Left lung (tissue), 10 donors: ENCODE data around the gene FBXO15. TPM values are rescaled to one million over a fixed set of nuclear protein-coding genes. Genes with fewer than 3 reads are reported as not detected.

Experiments used
- ATAC-seq: fragments of 200-7000 bp; cut with Tn5 transposase; one replicate; pipeline ENCODE4 v1.9.1; 2020; ENCODE audit warnings: moderate library complexity
- DNase-seq, 4 donors: peaks; one replicate each; pipeline ENCODE4 v3.0.0-alpha.2; 2013 to 2020
- H3K27ac ChIP-seq, 2 donors: fragments of 200-600 bp; sonication (generic) in 1 of 2; one replicate each; pipeline versions ENCODE4 v1.5.0 to v1.8.0; 2020 to 2021
- H3K27me3 ChIP-seq, 2 donors: fragments of 200-600 bp; sonication (generic) in 1 of 2; one replicate each; pipeline versions ENCODE4 v1.5.0 to v1.8.0; 2020 to 2021
- H3K36me3 ChIP-seq, 2 donors: fragments of 200-600 bp; sonication (generic) in 1 of 2; one replicate each; pipeline versions ENCODE4 v1.5.0 to v1.8.0; 2020 to 2021
- H3K4me1 ChIP-seq, 2 donors: fragments of 200-600 bp; one replicate each; pipeline ENCODE4 v1.8.0; 2021
- H3K4me3 ChIP-seq, 2 donors: fragments of 200-600 bp; sonication (generic) in 1 of 2; one replicate each; pipeline versions ENCODE4 v1.5.0 to v1.8.0; 2020 to 2021; ENCODE audit warnings: mild to moderate bottlenecking in 1 of 2
- H3K9me3 ChIP-seq, 2 donors: fragments of 200-600 bp; sonication (generic) in 1 of 2; one replicate each; pipeline versions ENCODE4 v1.5.0 to v1.8.0; 2020 to 2021
- intact Hi-C, 2 donors: fragments of 100-400 bp; cut with DNase I; formaldehyde crosslinking; loops; one replicate each; pipeline versions ENCODE4 v1.11.2 to v1.14.2; 2022
- polyA plus RNA-seq, 6 donors: library from polyadenylated mRNA; unstranded; fragments of 120-200 nt; gene quantifications; one replicate each; pipeline ENCODE4 v1.2.1, GENCODE V29; 2013; ENCODE audit not compliant: insufficient read length in 6 of 6
- total RNA-seq, 2 donors: library from RNA; stranded (reverse); fragmentation: NEBNext Ultra II Directional; extraction: Animal tissue kit (Norgen Biotek cat#: 25700); gene quantifications; one replicate each; pipeline ENCODE4 v1.2.1, GENCODE V29; 2021
- TF ChIP-seq, protein P1 (sequence below), 2 donors: fragments of 200-600 bp; sonication (generic) in 1 of 2; IDR thresholded peaks; one replicate each; pipeline versions ENCODE4 v1.5.0 to v1.8.0; 2021; ENCODE audit warnings: antibody characterized with exemption in 2 of 2
- donor health status: DM: no; HTN: yes; CAD: no.
- donor health status: DM: no; HTN: no; CAD: no.

FBXO15 gene
- total and polyA plus RNA-seq, 8 donors = 1.1 to 5.0 (median 2.8) TPM

GRCh38 chr18:74182335-74182734, 34.7 kb upstream of the FBXO15 start:
- H3K36me3 ChIP-seq = no peaks in the 10 kb centered on the region
- H3K4me1 ChIP-seq = no peaks in the 10 kb centered on the region
- DNase-seq (peak in 1 of 4 donors; percentile 60), ATAC-seq (no peak)
- TF ChIP-seq, protein P1, sequence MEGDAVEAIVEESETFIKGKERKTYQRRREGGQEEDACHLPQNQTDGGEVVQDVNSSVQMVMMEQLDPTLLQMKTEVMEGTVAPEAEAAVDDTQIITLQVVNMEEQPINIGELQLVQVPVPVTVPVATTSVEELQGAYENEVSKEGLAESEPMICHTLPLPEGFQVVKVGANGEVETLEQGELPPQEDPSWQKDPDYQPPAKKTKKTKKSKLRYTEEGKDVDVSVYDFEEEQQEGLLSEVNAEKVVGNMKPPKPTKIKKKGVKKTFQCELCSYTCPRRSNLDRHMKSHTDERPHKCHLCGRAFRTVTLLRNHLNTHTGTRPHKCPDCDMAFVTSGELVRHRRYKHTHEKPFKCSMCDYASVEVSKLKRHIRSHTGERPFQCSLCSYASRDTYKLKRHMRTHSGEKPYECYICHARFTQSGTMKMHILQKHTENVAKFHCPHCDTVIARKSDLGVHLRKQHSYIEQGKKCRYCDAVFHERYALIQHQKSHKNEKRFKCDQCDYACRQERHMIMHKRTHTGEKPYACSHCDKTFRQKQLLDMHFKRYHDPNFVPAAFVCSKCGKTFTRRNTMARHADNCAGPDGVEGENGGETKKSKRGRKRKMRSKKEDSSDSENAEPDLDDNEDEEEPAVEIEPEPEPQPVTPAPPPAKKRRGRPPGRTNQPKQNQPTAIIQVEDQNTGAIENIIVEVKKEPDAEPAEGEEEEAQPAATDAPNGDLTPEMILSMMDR (IDR thresholded peaks at IDR 0.05) = no peak
- H3K9me3 ChIP-seq = no peaks in the 10 kb centered on the region
- H3K4me3 ChIP-seq = no peak overlapping the region
- intact Hi-C loops = no loop called here
- peaks cover 0 to 16% of the 10 kb centered on the region in 2 donors for H3K27me3 ChIP-seq
- H3K27ac ChIP-seq = no peak overlapping the region

GRCh38 chr18:74179623-74180199, 32.1 kb upstream of the FBXO15 start:
- TF ChIP-seq, protein P1 (IDR thresholded peaks at IDR 0.05) = no peak
- DNase-seq (no peak), ATAC-seq (peak; percentile 25)
- H3K27me3 ChIP-seq = peaks cover 0 to 35% of the 10 kb centered on the region in 2 donors
- H3K4me3 ChIP-seq = no peak overlapping the region
- H3K9me3 ChIP-seq = no peaks in the 10 kb centered on the region
- intact Hi-C loops = no loop called here
- no peaks in the 10 kb centered on the region for H3K4me1 ChIP-seq
- H3K36me3 ChIP-seq = no peaks in the 10 kb centered on the region
- no peak overlapping the region for H3K27ac ChIP-seq

DNA sequence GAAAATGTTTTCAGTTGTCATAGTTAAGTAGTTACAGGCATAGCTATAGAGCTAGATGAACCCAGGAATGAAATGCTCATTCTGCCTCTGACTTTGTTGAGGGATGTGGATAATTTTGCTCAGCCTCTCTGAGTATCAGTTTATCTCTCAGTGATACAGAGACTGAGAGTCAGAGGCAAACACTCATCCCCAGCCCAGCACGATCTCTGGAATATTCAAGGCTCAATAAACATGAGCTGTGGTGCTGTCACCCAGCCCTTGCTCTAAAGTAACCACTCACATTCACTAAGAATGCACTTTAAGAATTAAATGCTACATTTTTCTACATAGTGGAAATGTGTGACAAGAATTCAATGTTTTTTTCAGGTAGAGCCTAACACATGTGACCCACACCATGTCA, 31.2 kb upstream of the FBXO15 start:
- TF ChIP-seq, protein P1 (IDR thresholded peaks at IDR 0.05) = no peak
- Histone ChIP-seq H3K27ac (no peak overlapping the region), H3K36me3 (no peaks in the 10 kb centered on the region), H3K4me1 (no peaks in the 10 kb centered on the region), H3K4me3 (no peak overlapping the region), H3K9me3 (no peaks in the 10 kb centered on the region), H3K27me3 (peaks cover 0 to 27% of the 10 kb centered on the region in 2 donors)
- ATAC-seq (no peak), DNase-seq (no peak)
- intact Hi-C loops = no loop called here

DNA sequence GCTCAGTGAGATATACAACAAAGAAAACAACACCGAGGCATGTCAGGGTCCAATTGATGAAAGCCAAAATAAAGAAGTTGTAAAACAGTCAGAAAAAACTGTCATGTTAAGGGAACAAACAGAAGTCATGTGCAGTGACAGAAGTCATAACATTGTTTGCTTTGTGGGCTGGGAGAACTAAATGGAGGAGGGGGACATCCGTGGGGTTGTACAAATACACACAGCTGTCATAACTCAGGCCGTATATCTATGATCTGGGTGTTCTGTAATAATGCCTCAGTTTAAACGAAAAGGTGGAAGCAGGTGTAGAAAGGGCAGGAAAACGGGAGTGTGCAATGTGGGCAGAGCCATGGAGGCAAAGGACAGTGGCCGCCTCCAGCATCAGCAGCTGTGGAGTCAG, 28.0 kb upstream of the FBXO15 start:
- Histone ChIP-seq H3K36me3 (no peaks in the 10 kb centered on the region), H3K27me3 (peaks cover 0 to 21% of the 10 kb centered on the region in 2 donors), H3K4me3 (no peak overlapping the region), H3K4me1 (no peaks in the 10 kb centered on the region), H3K27ac (no peak overlapping the region), H3K9me3 (no peaks in the 10 kb centered on the region)
- intact Hi-C loops = no loop called here
- no peak for ATAC-seq
- no peak for DNase-seq
- TF ChIP-seq, protein P1 (IDR thresholded peaks at IDR 0.05) = no peak

DNA sequence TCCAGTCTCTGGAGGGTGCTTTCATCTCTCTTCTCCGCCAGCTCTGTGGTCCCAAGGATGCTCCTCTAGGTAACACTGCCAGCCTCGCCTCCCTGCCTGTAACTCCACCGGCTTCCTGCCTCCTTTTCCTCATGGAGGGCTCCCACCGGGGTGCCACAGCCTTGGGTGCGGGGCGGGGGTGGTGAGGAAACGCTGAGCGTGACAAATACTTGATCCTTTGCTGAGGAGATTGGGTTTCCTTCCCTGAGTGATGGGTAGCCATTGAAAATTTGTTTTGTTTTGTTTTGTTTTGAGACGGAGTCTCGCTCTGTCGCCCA, 25.8 kb upstream of the FBXO15 start:
- Histone ChIP-seq H3K4me1 (no peaks in the 10 kb centered on the region), H3K4me3 (no peak overlapping the region), H3K27ac (no peak overlapping the region), H3K27me3 (peaks cover 0 to 21% of the 10 kb centered on the region in 2 donors), H3K36me3 (no peaks in the 10 kb centered on the region), H3K9me3 (no peaks in the 10 kb centered on the region)
- no peak for DNase-seq
- ATAC-seq = no peak
- TF ChIP-seq, protein P1 (IDR thresholded peaks at IDR 0.05) = no peak
- intact Hi-C loops = no loop called here
